NCI-H128 (cell line): ENCODE results near the gene SRF.

Source experiments
- DNase-seq: peaks from one replicate; lab custom pipeline; 2025; ENCODE audit not compliant: unreplicated experiment; lab: John Stamatoyannopoulos, UW

Gene SRF

GRCh38 chr6:43207286-43207685 lies 36.2 kb downstream of the SRF start:
- DNase-seq = no peak

- no peak for DNase-seq
Observed at GRCh38 chr6:43211955-43212354, 40.9 kb downstream of the SRF start.

- DNase-seq = no peak
Observed at GRCh38 chr6:43213431-43213830, 42.4 kb downstream of the SRF start.

- no peak for DNase-seq
Observed at GRCh38 chr6:43215066-43215465, 44.0 kb downstream of the SRF start.

GRCh38 chr6:43216200-43216599 lies 45.1 kb downstream of the SRF start:
- no peak for DNase-seq

- no peak for DNase-seq
Observed at GRCh38 chr6:43217351-43217750, 46.3 kb downstream of the SRF start.

GRCh38 chr6:43219119-43219518 lies 48.0 kb downstream of the SRF start:
- DNase-seq = no peak

GRCh38 chr6:43219814-43220213 lies 48.7 kb downstream of the SRF start:
- no peak for DNase-seq

GRCh38 chr6:43220439-43220951 lies 49.4 kb downstream of the SRF start:
- DNase-seq = no peak

- no peak for DNase-seq
Observed at GRCh38 chr6:43221046-43221972, 50.2 kb downstream of the SRF start.

- no peak for DNase-seq
Observed at GRCh38 chr6:43222418-43223059, 51.5 kb downstream of the SRF start.

- no peak for DNase-seq
Observed at GRCh38 chr6:43223175-43223574, 52.1 kb downstream of the SRF start.

GRCh38 chr6:43226192-43226851 lies 55.3 kb downstream of the SRF start:
- no peak for DNase-seq

- no peak for DNase-seq
Observed at GRCh38 chr6:43228951-43229802, 58.1 kb downstream of the SRF start, which contains the start of gene DNPH1. Gene DNPH1 (minus strand): TSS chr6:43229481. CDS start chr6:43229456, 25 bp downstream.

GRCh38 chr6:43229803-43230620 lies 58.9 kb downstream of the SRF start:
- DNase-seq = no peak

- no peak for DNase-seq
Observed at GRCh38 chr6:43231053-43231452, 60.0 kb downstream of the SRF start.
